Stimulated activated CD4-positive, alpha-beta T cell treated with anti-CD3 and anti-CD28 coated beads, Interleukin-1b, Interleukin-23, amount 100 ng/mL, for 24 hours (primary cell): Measurements from ENCODE around the gene CNKSR3.

ENCODE experiments used
- DNase-seq, 4 experiments: peaks; one replicate each; pipeline ENCODE4 v3.0.0-alpha.2; 2020; ENCODE audit warnings: low read depth in 4 of 4, low spot score in 1 of 4

CNKSR3 gene

GRCh38 chr6:154503658-154504057 is 6.8 kb downstream of the CNKSR3 start:
- DNase-seq, result no peak

DNA sequence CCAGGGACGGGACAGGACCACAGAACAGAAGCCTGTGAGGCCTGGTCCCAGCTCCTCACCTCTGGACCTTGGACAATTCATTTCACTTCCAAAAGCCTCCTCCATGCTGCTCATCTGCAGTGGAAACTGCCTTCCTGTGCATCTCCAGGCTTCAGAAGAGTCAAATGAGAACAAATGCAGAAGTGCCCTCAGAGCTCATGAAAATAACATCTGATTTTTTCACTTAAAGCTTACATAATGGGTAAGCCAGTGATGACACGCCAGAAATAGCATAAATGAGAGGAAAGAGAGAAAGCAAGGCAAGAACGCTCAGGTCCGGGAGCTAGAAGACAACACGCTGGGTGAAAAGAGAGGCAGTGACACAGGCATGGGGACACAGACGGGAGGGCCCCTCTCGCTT is 7.9 kb downstream of the CNKSR3 start:
- DNase-seq, result no peak

DNA sequence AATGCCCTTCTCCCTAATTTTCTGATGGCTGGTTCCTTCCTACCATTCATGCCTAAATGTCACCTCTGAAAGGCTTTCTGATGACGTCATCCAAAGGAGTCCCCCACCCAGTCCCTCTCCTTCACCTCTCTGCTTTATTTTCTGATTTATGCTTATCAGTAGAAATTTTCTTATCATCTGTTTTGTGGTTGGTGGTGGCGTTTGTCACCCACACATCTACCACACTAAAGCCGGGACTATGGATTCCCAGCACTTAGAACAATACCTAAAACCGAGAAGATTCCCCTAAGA is 9.0 kb downstream of the CNKSR3 start:
- DNase-seq, result no peak

- DNase-seq, result no peak
Observed at GRCh38 chr6:154500769-154501577, 9.5 kb downstream of the CNKSR3 start.

DNA sequence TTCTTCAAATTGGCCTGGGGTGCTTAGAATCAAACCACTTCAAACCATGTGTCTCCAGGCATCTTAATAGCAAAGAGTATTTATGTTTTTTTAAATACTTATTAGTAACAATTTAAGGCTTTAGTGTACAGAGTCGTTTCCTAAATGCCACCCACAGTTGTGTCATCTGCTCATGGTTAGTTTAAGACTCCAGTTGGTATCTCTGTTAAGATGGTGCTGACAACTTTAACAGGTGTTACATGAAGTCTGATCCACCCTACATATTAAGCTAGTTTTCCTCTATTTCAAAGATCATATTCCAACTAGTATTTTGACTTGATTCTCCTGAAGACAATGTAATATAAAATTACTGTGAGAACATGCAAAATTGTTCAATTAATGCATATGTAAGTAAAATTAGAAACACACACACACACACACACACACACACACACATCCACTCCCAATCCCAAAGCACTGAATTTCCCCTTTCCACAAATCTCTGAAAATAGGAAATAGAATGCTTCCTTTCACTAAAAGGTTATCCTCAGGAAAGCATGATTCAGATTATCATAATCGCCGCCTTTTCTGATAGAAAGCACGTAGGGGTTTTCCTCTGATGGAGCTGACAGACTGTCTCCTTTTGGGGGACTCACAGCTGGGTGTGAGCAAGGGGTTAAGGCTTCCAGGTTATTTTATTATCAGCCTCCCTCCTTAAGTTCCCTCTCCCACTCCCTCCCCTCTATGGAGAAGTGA is 10.5 kb downstream of the CNKSR3 start:
- DNase-seq, result no peak

- DNase-seq, result no peak
Observed at GRCh38 chr6:154498340-154498934, 12.0 kb downstream of the CNKSR3 start.

- no peak for DNase-seq
Observed at GRCh38 chr6:154496793-154497517, 13.5 kb downstream of the CNKSR3 start.

DNA sequence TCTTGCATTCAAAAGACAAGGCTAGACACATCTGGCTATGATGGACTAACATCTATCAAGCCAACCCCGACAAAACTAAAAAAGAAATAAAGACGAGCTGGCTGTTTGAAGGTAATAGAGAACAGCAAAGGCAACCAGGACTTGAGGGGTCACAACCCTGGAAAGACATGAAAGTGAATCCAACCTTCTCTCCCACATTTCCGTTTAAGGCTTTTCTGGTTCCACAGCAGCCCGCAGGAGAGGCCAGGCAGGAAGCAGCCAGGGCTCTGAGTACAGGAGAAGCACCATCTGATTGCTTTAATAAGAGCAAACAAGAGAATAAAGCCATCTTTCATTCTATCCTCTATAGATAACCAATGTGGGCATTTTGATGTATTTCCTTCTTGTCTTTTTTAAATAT is 14.3 kb downstream of the CNKSR3 start:
- DNase-seq, result no peak

GRCh38 chr6:154494592-154495311 is 15.7 kb downstream of the CNKSR3 start:
- DNase-seq, result no peak

- DNase-seq, result no peak
Observed at GRCh38 chr6:154491567-154492470, 18.7 kb downstream of the CNKSR3 start.

- DNase-seq, result no peak
Observed at GRCh38 chr6:154489822-154490221, 20.7 kb downstream of the CNKSR3 start.

GRCh38 chr6:154488802-154489437 is 21.6 kb downstream of the CNKSR3 start:
- no peak for DNase-seq

GRCh38 chr6:154488248-154488593 is 22.3 kb downstream of the CNKSR3 start:
- no peak for DNase-seq

- no peak for DNase-seq
Observed at GRCh38 chr6:154487367-154488247, 22.9 kb downstream of the CNKSR3 start.

DNA sequence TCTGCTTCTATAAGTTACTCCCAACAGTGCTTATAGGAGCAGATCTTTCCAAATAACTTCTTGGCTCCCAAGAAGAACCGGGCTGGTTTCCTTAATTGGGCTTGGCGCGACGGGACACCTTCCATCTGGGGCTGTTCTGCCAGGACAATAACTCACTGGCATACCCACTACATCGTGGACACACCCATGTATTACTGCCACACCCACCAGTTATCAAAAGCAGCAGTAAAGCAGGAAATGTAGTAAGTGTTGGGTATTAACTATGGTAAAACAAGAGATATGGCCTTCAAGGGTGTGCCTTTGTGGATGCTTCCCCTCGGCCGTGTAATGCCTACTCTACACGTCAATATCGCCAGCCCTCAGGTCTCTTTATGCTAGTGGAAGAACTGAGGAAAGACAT is 24.7 kb downstream of the CNKSR3 start:
- DNase-seq, result no peak

DNA sequence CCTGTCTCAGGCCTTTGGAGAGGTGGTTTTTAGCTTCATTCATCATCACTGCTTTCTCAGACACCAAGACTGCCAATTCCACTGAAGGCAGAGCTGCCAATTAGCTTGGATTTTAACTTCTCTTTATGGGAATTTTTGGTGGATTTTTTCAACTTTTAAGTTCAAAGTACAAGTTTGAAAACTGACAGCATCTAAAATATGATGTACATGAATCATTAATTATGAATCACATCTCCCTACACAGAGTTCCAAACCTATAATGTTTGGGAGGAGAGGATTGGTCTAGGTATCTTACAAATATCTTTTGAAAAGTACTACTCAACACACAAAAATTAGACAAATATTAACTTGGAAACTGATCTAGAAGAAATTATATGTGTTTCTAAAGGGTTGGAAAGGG is 25.5 kb downstream of the CNKSR3 start:
- DNase-seq, result no peak

GRCh38 chr6:154482858-154483257 is 27.6 kb downstream of the CNKSR3 start:
- DNase-seq, result no peak

DNA sequence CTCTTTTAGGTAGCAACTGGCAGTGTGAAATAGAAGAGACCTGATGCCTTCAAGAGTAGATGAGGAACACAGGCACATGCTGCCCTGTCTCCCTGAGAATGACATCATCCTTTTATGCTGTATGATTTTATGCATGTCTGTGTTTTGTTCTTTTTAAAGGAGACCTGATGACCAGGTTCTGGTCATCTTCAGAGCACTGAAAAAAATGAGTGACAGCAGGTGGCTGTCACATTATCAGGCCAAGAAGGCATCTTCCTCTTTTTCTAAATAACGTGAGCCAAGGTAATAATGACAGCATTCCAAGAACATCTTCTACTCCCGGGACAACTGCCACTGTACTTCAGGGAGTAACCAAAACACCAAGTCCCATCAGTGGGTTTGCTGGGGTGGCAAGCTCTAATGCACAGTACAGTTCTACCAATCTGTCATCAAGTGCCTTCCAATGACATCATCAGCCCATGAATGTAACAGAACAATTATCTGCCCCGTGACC is 28.9 kb downstream of the CNKSR3 start:
- no peak for DNase-seq
